Endothelial cell of umbilical vein (primary cell): ENCODE results near the gene NKD2. TPM values are rescaled to one million over a fixed set of nuclear protein-coding genes. Genes with fewer than 3 reads are reported as not detected.
A peak's percentile ranks its signal among the peaks of the same experiment; 100 is the strongest.
"Not testable (repeated sequence)": the region's sequence is repeated elsewhere in the genome, so short reads cannot be mapped to it uniquely, and the experiment has no call there.

Experiments used
- BruUV-seq: library from RNA; stranded (reverse); fragments of 400-500 nt; replicated peaks from 2 replicates; lab custom pipeline; 2021; lab: Mats Ljungman, UMichigan
- CTCF ChIA-PET: fragments of 300-600, 350-600 bp; sonication (Branson Sonifier 250); formaldehyde crosslinking; loops from one replicate; lab custom pipeline; 2021; ENCODE audit warnings: antibody characterized with exemption, inconsistent platforms; lab: Charles Lee
- POLR2A ChIA-PET: fragments of 300-600, 350-600 bp; sonication (Branson Sonifier 250); formaldehyde crosslinking; loops from one replicate; lab custom pipeline; 2021; ENCODE audit warnings: antibody characterized with exemption, inconsistent platforms; lab: Charles Lee
- DNase-seq: peaks from one replicate; pipeline ENCODE4 v3.0.0-alpha.2; 2011; ENCODE audit warnings: low read depth, low spot score
- FAIRE-seq: peaks from 2 replicates; lab custom pipeline; 2011; peaks lifted over from hg19 to GRCh38; lab: Jason Lieb, UNC
- H2AFZ ChIP-seq: 2 replicates; pipeline ENCODE4 v1.6.0; 2012; ENCODE audit warnings: low read depth, low read length, control low read depth, inconsistent platforms
- H3K27ac ChIP-seq: 2 replicates; pipeline ENCODE4 v1.5.1; 2011; ENCODE audit warnings: low read depth, mild to moderate bottlenecking, control low read depth, low read length, moderate library complexity; ENCODE audit not compliant: insufficient read depth
- H3K27me3 ChIP-seq, 2 experiments: 2 replicates each; pipeline versions ENCODE4 v1.6.0 to v1.6.1; 2011; ENCODE audit warnings: low read length in 2 of 2, mixed read lengths in 1 of 2; ENCODE audit not compliant: control insufficient read depth in 2 of 2, insufficient read depth in 2 of 2
- H3K36me3 ChIP-seq, 2 experiments: 2 replicates in 1 of 2; 3 replicates in 1 of 2; pipeline ENCODE4 v1.5.1; 2011; ENCODE audit warnings: low read length in 2 of 2, mild to moderate bottlenecking in 1 of 2, moderate library complexity in 1 of 2; ENCODE audit not compliant: control insufficient read depth in 2 of 2, insufficient read depth in 2 of 2; ENCODE audit errors: extremely low read depth in 1 of 2
- H3K4me1 ChIP-seq: 3 replicates; pipeline ENCODE4 v1.5.1; 2011; ENCODE audit warnings: mild to moderate bottlenecking, low read length; ENCODE audit not compliant: control insufficient read depth, insufficient read depth; ENCODE audit errors: extremely low read depth
- H3K4me2 ChIP-seq: 2 replicates; pipeline ENCODE4 v1.6.1; 2011; ENCODE audit warnings: low read length, control low read depth, mixed read lengths; ENCODE audit not compliant: insufficient read depth
- H3K4me3 ChIP-seq, 3 experiments: fragments of 200-600 bp in 1 of 3; sonication (generic), shearing (Covaris generic) in 1 of 3; replicated peaks in 1 of 3; 2 replicates each; pipeline ENCODE4 v1.5.1; 2011 to 2016; ENCODE audit warnings: control low read depth in 3 of 3, low read length in 3 of 3, mild to moderate bottlenecking in 2 of 3, inconsistent platforms in 1 of 3, low read depth in 1 of 3, moderate library complexity in 1 of 3; ENCODE audit not compliant: insufficient read depth in 1 of 3
- H3K79me2 ChIP-seq: 2 replicates; pipeline ENCODE4 v1.6.0; 2012; ENCODE audit warnings: low read length, inconsistent platforms; ENCODE audit not compliant: control insufficient read depth, insufficient read depth
- H3K9ac ChIP-seq: replicated peaks from 2 replicates; pipeline ENCODE3; 2011; ENCODE audit warnings: low read length, control low read depth; ENCODE audit not compliant: insufficient read depth; ENCODE audit errors: extremely low read depth
- H3K9me1 ChIP-seq: replicated peaks from 3 replicates; pipeline ENCODE4 v1.6.0; 2011; ENCODE audit warnings: mild to moderate bottlenecking, low read length; ENCODE audit not compliant: control insufficient read depth, insufficient read depth; ENCODE audit errors: extremely low read depth
- H3K9me3 ChIP-seq: replicated peaks from 2 replicates; pipeline ENCODE4 v1.5.1; 2012; ENCODE audit warnings: low read length, inconsistent platforms; ENCODE audit not compliant: control insufficient read depth, insufficient read depth
- H4K20me1 ChIP-seq: replicated peaks from 2 replicates; pipeline ENCODE3; 2011; ENCODE audit warnings: mild to moderate bottlenecking, low read length; ENCODE audit not compliant: control insufficient read depth, insufficient read depth; ENCODE audit errors: extremely low read depth
- CTCF ChIP-seq, 2 donors: IDR thresholded peaks; 1 replicate in 1 of 2; 2 replicates in 1 of 2; pipeline ENCODE4 v1.5.1; 2011; ENCODE audit warnings: low read length in 2 of 2, mild to moderate bottlenecking in 2 of 2, moderate library complexity in 2 of 2, control low read depth in 1 of 2, inconsistent platforms in 1 of 2, low read depth in 1 of 2; ENCODE audit not compliant: insufficient read depth in 1 of 2; ENCODE audit errors: extremely low read depth in 1 of 2
- EZH2 ChIP-seq: IDR thresholded peaks from 2 replicates; pipeline ENCODE4 v1.6.1; 2012; ENCODE audit warnings: borderline replicate concordance, low read depth, mild to moderate bottlenecking, moderate library complexity, low read length, inconsistent platforms; ENCODE audit not compliant: severe bottlenecking
- FOS ChIP-seq: IDR thresholded peaks from 2 replicates; pipeline ENCODE4 v1.6.1; 2011; ENCODE audit warnings: mild to moderate bottlenecking, low read length, moderate library complexity, borderline replicate concordance; ENCODE audit not compliant: insufficient read depth
- GATA2 ChIP-seq: IDR thresholded peaks from 2 replicates; pipeline ENCODE4 v1.7.0; 2011; ENCODE audit warnings: low read depth, mild to moderate bottlenecking, moderate library complexity, mixed read lengths, low read length; ENCODE audit not compliant: insufficient read length, insufficient read depth
- MAX ChIP-seq: IDR thresholded peaks from 2 replicates; pipeline ENCODE4 v1.6.1; 2011; ENCODE audit not compliant: insufficient read depth, insufficient read length
- MYC ChIP-seq: IDR thresholded peaks from one replicate; pipeline ENCODE4 v1.6.1; 2011; ENCODE audit warnings: mild to moderate bottlenecking, low read depth, low read length
- POLR2A ChIP-seq: IDR thresholded peaks from 2 replicates; pipeline ENCODE4 v1.6.1; 2012; ENCODE audit warnings: low read depth, mild to moderate bottlenecking, control low read depth, low read length
- POLR2AphosphoS5 ChIP-seq: IDR thresholded peaks from 2 replicates; pipeline ENCODE4 v1.6.1; 2012; ENCODE audit warnings: low read depth, mild to moderate bottlenecking, control low read depth, low read length, moderate library complexity; ENCODE audit not compliant: insufficient read depth
- dilution Hi-C: fragments of 300-500 bp; cut with MboI; formaldehyde crosslinking; loops from one replicate; pipeline ENCODE4 v1.15.0; 2019; ENCODE audit warnings: low sequenced_read_pairs; ENCODE audit not compliant: extremely low pct_ligation_motif_present
- intact Hi-C: fragments of 100-400 bp; cut with micrococcal nuclease; formaldehyde crosslinking; loops from one replicate; pipeline ENCODE4 v1.10.0; 2022
- polyA plus RNA-seq, 4 experiments: library from polyadenylated mRNA; depleted of rRNA in 3 of 4; stranded (reverse) in 3 of 4; unstranded in 1 of 4; fragments of >200 nt; gene quantifications; 2 replicates each; pipeline versions ENCODE4 v1.2.1 to v1.2.3, GENCODE V29; 2011 to 2012; ENCODE audit warnings: missing spikeins in 1 of 4
- total RNA-seq: library from RNA; stranded (reverse); gene quantifications from 2 replicates; pipeline ENCODE4 v1.2.3, GENCODE V29; 2021

Gene NKD2
- total and polyA plus RNA-seq, 2 donors (not counting 3 experiments of a cell fraction or from before 2014, with no cell fraction given) = 0.08 TPM; not detected in 1

GRCh38 chr5:968881-969280 is 39.7 kb upstream of the NKD2 start:
- H3K4me2 ChIP-seq = no peak overlapping the region
- no peak for FAIRE-seq

GRCh38 chr5:969408-969839 is 39.2 kb upstream of the NKD2 start:
- peak; percentile 28 for DNase-seq
- no peak overlapping the region for H3K4me2 ChIP-seq
- intact Hi-C loops (no loop called here), dilution Hi-C loops (no loop called here)
- BruUV-seq = no TSS peak
- no peaks in the 10 kb centered on the region for H3K79me2 ChIP-seq
- no peak overlapping the region for H3K4me3 ChIP-seq
- no peaks in the 10 kb centered on the region for H3K9me1 ChIP-seq
- CTCF ChIA-PET = no interaction called here
- H3K27ac ChIP-seq = no peak overlapping the region
- peaks cover 15 to 26% of the 10 kb centered on the region in 2 experiments for H3K27me3 ChIP-seq
- no peak for TF ChIP-seq MYC
- TF ChIP-seq POLR2AphosphoS5 = no peak
- no peak for TF ChIP-seq FOS
- TF ChIP-seq POLR2A = no peak
- TF ChIP-seq MAX = no peak
- TF ChIP-seq EZH2 = no peak
- TF ChIP-seq GATA2 = no peak
- no peaks in the 10 kb centered on the region for H3K4me1 ChIP-seq
- H3K9me3 ChIP-seq = no peaks in the 10 kb centered on the region
- H3K36me3 ChIP-seq = no peaks in the 10 kb centered on the region
- POLR2A ChIA-PET = no interaction called here
- H4K20me1 ChIP-seq = no peaks in the 10 kb centered on the region
- no peak for FAIRE-seq
- no peak overlapping the region for H2AFZ ChIP-seq
- no peak overlapping the region for H3K9ac ChIP-seq

More at GRCh38 chr5:968881-969280, 39.7 kb upstream of the NKD2 start:
- no peak overlapping the region for H3K9ac ChIP-seq
- CTCF ChIA-PET = no interaction called here
- no peaks in the 10 kb centered on the region for H3K9me3 ChIP-seq
- no peaks in the 10 kb centered on the region for H3K36me3 ChIP-seq
- dilution Hi-C loops = no loop called here
- no peak for TF ChIP-seq CTCF (IDR thresholded peaks at IDR 0.05; ENCODE audit: extremely low read depth in 1 of 2, insufficient read depth in 1 of 2, low read depth in 1 of 2, low read length in 2 of 2)
- DNase-seq = no peak
- peaks cover 15 to 26% of the 10 kb centered on the region in 2 experiments for H3K27me3 ChIP-seq
- H3K79me2 ChIP-seq = no peaks in the 10 kb centered on the region
- H4K20me1 ChIP-seq = no peaks in the 10 kb centered on the region
- no peaks in the 10 kb centered on the region for H3K4me1 ChIP-seq
- BruUV-seq = no TSS peak
- no peak overlapping the region for H3K4me3 ChIP-seq
- H3K9me1 ChIP-seq = no peaks in the 10 kb centered on the region
- intact Hi-C loops = no loop called here
- H2AFZ ChIP-seq = no peak overlapping the region
- POLR2A ChIA-PET = no interaction called here
- no peak overlapping the region for H3K27ac ChIP-seq

GRCh38 chr5:972575-972974 is 36.0 kb upstream of the NKD2 start:
- BruUV-seq, dilution Hi-C loops, H3K4me3 ChIP-seq, FAIRE-seq, H3K79me2 ChIP-seq, H2AFZ ChIP-seq, H3K4me2 ChIP-seq, H3K36me3 ChIP-seq, CTCF ChIA-PET, DNase-seq, H3K9ac ChIP-seq, H3K4me1 ChIP-seq, H3K9me1 ChIP-seq, POLR2A ChIA-PET, H4K20me1 ChIP-seq, H3K9me3 ChIP-seq, intact Hi-C loops, H3K27ac ChIP-seq: not testable (repeated sequence)
- peaks cover 16 to 24% of the 10 kb centered on the region in 2 experiments for H3K27me3 ChIP-seq
